Choroid plexus epithelial cell (primary cell): ENCODE measurements around the gene DAGLB.
A peak's percentile ranks its signal among the peaks of the same experiment; 100 is the strongest.
"Not testable (repeated sequence)": the region's sequence is repeated elsewhere in the genome, so short reads cannot be mapped to it uniquely, and the experiment has no call there.

ENCODE experiments used
- DNase-seq: peaks from one replicate; pipeline ENCODE4 v3.0.0-alpha.2; 2010; ENCODE audit warnings: low read depth
- H3K4me3 ChIP-seq: 2 replicates; pipeline ENCODE4 v1.5.1; 2011; ENCODE audit warnings: low read depth, mild to moderate bottlenecking, control low read depth, low read length, moderate library complexity
- CTCF ChIP-seq: conservative IDR thresholded peaks from 2 replicates; pipeline ENCODE4 v1.5.1; 2011; ENCODE audit warnings: low read depth, mild to moderate bottlenecking, control low read depth, inconsistent platforms, low read length, moderate library complexity

DAGLB gene

GRCh38 chr7:6382817-6383216 is 64.9 kb downstream of the DAGLB start:
- no peak overlapping the region for H3K4me3 ChIP-seq
- no peak for TF ChIP-seq CTCF
- peak; percentile 44 for DNase-seq

GRCh38 chr7:6381846-6382245 is 65.9 kb downstream of the DAGLB start:
- not testable (repeated sequence) for DNase-seq, H3K4me3 ChIP-seq

- no peak for TF ChIP-seq CTCF
- no peak overlapping the region for H3K4me3 ChIP-seq
- no peak for DNase-seq
Measured at GRCh38 chr7:6380310-6381095, 67.3 kb downstream of the DAGLB start.

- H3K4me3 ChIP-seq: no peak overlapping the region
- no peak for TF ChIP-seq CTCF
- DNase-seq: peak; percentile 32
Measured at GRCh38 chr7:6379886-6380285, 67.9 kb downstream of the DAGLB start.

- not testable (repeated sequence) for H3K4me3 ChIP-seq, DNase-seq
Measured at GRCh38 chr7:6378556-6378955, 69.2 kb downstream of the DAGLB start.

GRCh38 chr7:6376820-6377219 is 70.9 kb downstream of the DAGLB start:
- no peak for TF ChIP-seq CTCF
- DNase-seq: no peak
- peak overlapping the region; percentile 40 for H3K4me3 ChIP-seq

- TF ChIP-seq CTCF: peak; percentile 3
- peak overlapping the region; percentile 74 for H3K4me3 ChIP-seq
- DNase-seq: peak; percentile 63
Measured at GRCh38 chr7:6375348-6376101, 72.2 kb downstream of the DAGLB start.

- H3K4me3 ChIP-seq: no peak overlapping the region
- DNase-seq: peak; percentile 71
- no peak for TF ChIP-seq CTCF
Measured at GRCh38 chr7:6367701-6368211, 80.0 kb downstream of the DAGLB start.
